NT2/D1 (cell line): ENCODE results near the gene C8G.

Experiments
- SUZ12 ChIP-seq: IDR thresholded peaks from 2 replicates; pipeline ENCODE4 v1.6.1; 2011; ENCODE audit not compliant: insufficient read length, insufficient read depth; ENCODE audit errors: extremely low read depth
- YY1 ChIP-seq: IDR thresholded peaks from 2 replicates; pipeline ENCODE4 v1.6.1; 2011; ENCODE audit not compliant: insufficient read length, insufficient read depth
- ZNF274 ChIP-seq: IDR thresholded peaks from 2 replicates; pipeline ENCODE4 v1.6.1; 2011; ENCODE audit warnings: mild to moderate bottlenecking, low read depth, low read length

GRCh38 chr9:136972743-136973142 lies 27.7 kb downstream of the C8G start:
- TF ChIP-seq YY1, result no peak
- TF ChIP-seq ZNF274, result no peak
- TF ChIP-seq SUZ12, result no peak
